T-helper 2 cell treated with Interferon-gamma antibody and Interleukin-4, amounts not matched to agents 100 ng/mL and 5 ng/mL, for 36 hours (primary cell): ENCODE results near the gene CCDC188. TPM values are rescaled to one million over a fixed set of nuclear protein-coding genes. Genes with fewer than 3 reads are reported as not detected.

ENCODE experiments used
- intact Hi-C: fragments of 100-400 bp; cut with micrococcal nuclease; formaldehyde crosslinking; loops from one replicate; pipeline ENCODE4 v1.15.1; 2023
- total RNA-seq: library from RNA; stranded (reverse); gene quantifications from 2 replicates; pipeline ENCODE4 v1.2.3, GENCODE V29; 2022

CCDC188 gene
- 0.16 and 0.59 TPM in 2 replicates for total RNA-seq

GRCh38 chr22:20150381-20151275 is at the start of gene CCDC188:
CCDC188 (minus strand) TSS chr22:20151055; CDS start chr22:20150986, 69 bp downstream.
- intact Hi-C loops = loop anchor here (10.0 kb wide), 1 partner anchor 284 kb away; the partner anchor contains the start of gene SCARF2

GRCh38 chr22:20199906-20200305 is 49.1 kb upstream of the CCDC188 start:
- intact Hi-C loops = no loop called here

GRCh38 chr22:20199413-20199842 is 48.6 kb upstream of the CCDC188 start:
- intact Hi-C loops = no loop called here

- intact Hi-C loops = no loop called here
Observed at GRCh38 chr22:20198557-20199319, 47.9 kb upstream of the CCDC188 start.

- intact Hi-C loops = no loop called here
Observed at GRCh38 chr22:20197407-20198030, 46.7 kb upstream of the CCDC188 start.

GRCh38 chr22:20196094-20196842 is 45.4 kb upstream of the CCDC188 start:
- intact Hi-C loops = no loop called here

- intact Hi-C loops = no loop called here
Observed at GRCh38 chr22:20194681-20195593, 44.1 kb upstream of the CCDC188 start.

GRCh38 chr22:20193761-20194494 is 43.1 kb upstream of the CCDC188 start:
- intact Hi-C loops = no loop called here

GRCh38 chr22:20192972-20193760 is 42.3 kb upstream of the CCDC188 start:
- intact Hi-C loops = no loop called here

- intact Hi-C loops = no loop called here
Observed at GRCh38 chr22:20192293-20192971, 41.6 kb upstream of the CCDC188 start.

GRCh38 chr22:20191803-20192202 is 40.9 kb upstream of the CCDC188 start:
- intact Hi-C loops = no loop called here

GRCh38 chr22:20191000-20191515 is 40.2 kb upstream of the CCDC188 start:
- intact Hi-C loops = no loop called here

GRCh38 chr22:20188567-20188877 is 37.7 kb upstream of the CCDC188 start:
- intact Hi-C loops = no loop called here

- intact Hi-C loops = no loop called here
Observed at GRCh38 chr22:20187777-20188566, 37.1 kb upstream of the CCDC188 start.

- intact Hi-C loops = no loop called here
Observed at GRCh38 chr22:20186871-20187546, 36.2 kb upstream of the CCDC188 start.

- intact Hi-C loops = no loop called here
Observed at GRCh38 chr22:20186183-20186870, 35.5 kb upstream of the CCDC188 start.
